Activated CD4-positive, alpha-beta T cell treated with anti-CD3 and anti-CD28 coated beads for 4 hours (primary cell): ENCODE data around the gene RALGAPB.
"Not testable (repeated sequence)": the region's sequence is repeated elsewhere in the genome, so short reads cannot be mapped to it uniquely, and the experiment has no call there.

Source experiments
- DNase-seq, 2 donors: peaks; one replicate each; pipeline ENCODE4 v3.0.0-alpha.2; 2020

The RALGAPB gene

GRCh38 chr20:38447931-38448675, 24.5 kb upstream of the RALGAPB start:
- DNase-seq: no peak

GRCh38 chr20:38449046-38449445, 23.6 kb upstream of the RALGAPB start:
- DNase-seq: no peak

- no peak for DNase-seq
These were observed 22.1 kb upstream of the RALGAPB start for GRCh38 chr20:38450412-38450975.

DNA sequence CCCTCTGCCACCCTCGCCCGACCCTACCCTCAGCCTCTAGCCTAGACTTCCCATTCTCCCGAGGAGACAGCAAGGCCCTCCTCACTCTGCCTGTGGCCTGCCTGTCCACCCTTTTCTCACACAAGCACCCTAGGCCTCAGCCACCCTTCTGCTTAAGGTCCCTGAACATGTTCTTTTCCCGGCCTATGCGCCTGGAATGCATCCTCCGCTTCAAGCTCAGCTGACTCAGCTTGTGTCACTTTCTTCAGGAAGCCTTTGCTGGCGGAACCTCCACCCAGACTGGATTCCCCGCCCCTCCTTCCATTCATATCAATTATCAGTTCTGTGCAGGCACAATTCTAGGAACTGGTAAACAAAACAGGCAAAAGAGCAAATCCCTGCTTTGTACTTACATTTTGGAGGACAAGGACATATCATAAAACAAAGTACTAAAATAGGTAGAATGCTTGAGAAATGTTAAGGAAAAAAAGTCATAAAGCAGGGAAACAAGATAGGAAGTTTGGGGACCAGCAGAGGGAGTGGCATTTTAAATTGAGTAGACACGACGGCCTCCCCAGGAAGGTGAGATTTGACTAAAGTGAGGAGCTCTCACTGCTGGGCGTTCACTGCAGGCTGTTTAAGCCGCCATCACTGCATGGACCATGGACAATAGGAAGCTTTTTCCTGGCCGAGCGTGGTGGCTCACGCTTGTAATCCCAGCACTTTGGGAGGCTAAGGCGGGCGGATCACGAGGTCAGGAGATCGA, 19.6 kb upstream of the RALGAPB start:
- no peak for DNase-seq

- DNase-seq: no peak
These were observed 18.7 kb upstream of the RALGAPB start for GRCh38 chr20:38453941-38454340.

GRCh38 chr20:38454556-38455473, 17.8 kb upstream of the RALGAPB start:
- no peak for DNase-seq

GRCh38 chr20:38458314-38458713, 14.3 kb upstream of the RALGAPB start:
- no peak for DNase-seq

- DNase-seq: no peak
These were observed 12.5 kb upstream of the RALGAPB start for GRCh38 chr20:38460040-38460623.

- not testable (repeated sequence) for DNase-seq
These were observed 12.0 kb upstream of the RALGAPB start for GRCh38 chr20:38460631-38461030.

- not testable (repeated sequence) for DNase-seq
These were observed 11.5 kb upstream of the RALGAPB start for GRCh38 chr20:38461167-38461566.

- DNase-seq: not testable (repeated sequence)
These were observed 11.1 kb upstream of the RALGAPB start for GRCh38 chr20:38461569-38461968.

GRCh38 chr20:38466171-38466570, 6.5 kb upstream of the RALGAPB start:
- DNase-seq: no peak

DNA sequence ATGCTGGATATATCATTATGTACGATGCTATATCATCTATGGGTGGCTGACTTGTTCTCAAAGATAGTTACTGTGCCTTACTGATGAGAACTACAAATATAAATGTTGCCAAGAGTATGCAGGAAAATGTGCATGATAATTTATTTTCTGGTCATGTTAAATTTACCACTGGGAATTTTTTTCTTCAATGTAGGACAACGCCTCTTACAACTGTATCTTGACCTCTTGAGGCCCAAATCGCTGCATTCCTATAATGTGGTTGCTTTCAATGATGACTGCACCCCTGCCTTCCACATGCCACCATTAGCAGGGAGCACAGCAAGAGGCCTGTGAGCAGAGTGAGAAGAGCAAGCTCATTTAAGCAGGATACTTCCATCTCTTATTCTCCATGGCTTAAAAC, 5.7 kb upstream of the RALGAPB start:
- DNase-seq: no peak

GRCh38 chr20:38471245-38471644, 1.4 kb upstream of the RALGAPB start:
- DNase-seq: no peak

DNA sequence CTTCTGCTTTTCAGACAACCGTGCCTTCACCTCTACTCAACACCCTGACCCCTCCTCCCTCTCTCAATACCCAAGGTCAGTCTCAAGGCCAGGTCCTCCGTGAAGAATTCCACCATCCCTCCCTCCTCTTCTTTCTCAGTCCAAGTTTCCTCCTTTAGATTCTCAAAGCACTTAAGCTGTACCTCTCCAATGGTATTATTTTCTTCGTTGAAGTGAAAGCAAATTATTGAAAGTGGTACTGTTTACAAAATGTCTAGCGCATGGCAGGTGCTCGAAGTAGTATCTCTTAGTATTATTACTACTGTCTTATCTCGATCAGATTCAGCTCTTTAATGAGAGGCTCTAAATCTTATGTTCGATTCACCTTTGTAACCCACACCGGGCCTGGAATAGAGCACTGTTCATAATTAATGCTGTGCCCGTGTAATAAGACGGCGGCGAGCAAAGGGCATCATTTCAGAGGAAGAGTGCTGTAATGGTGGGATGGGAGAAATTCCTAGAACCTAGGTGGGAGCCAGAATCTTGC, 593 bp upstream of the RALGAPB start:
- DNase-seq: no peak

DNA sequence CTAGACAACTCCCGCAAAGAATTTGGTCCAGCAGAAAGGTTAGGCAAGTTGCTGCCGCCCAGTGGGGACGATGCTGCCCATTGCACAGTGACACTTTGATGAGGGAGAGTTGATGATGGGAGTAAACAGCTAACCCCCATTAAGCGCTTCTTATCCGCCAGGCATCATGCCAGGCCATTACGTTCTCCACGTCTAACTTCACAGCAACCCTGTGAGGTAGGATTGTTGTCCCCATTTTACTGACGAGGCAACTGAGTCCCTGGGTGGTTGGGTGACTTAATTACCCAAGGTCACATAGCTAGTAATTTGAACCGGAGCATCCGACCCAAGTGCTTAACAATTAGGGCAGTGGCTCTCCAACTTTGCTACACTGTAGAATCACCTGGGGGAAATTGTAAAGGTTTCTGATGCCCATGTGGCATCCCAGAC, 738 bp downstream of the RALGAPB start:
- no peak for DNase-seq

- DNase-seq: no peak
These were observed 5.1 kb downstream of the RALGAPB start for GRCh38 chr20:38477747-38478146.

- DNase-seq: no peak
These were observed 7.0 kb downstream of the RALGAPB start for GRCh38 chr20:38479596-38479995.

GRCh38 chr20:38485041-38485440, 12.4 kb downstream of the RALGAPB start:
- no peak for DNase-seq

- DNase-seq: no peak
These were observed 16.5 kb downstream of the RALGAPB start for GRCh38 chr20:38489181-38489580.

DNA sequence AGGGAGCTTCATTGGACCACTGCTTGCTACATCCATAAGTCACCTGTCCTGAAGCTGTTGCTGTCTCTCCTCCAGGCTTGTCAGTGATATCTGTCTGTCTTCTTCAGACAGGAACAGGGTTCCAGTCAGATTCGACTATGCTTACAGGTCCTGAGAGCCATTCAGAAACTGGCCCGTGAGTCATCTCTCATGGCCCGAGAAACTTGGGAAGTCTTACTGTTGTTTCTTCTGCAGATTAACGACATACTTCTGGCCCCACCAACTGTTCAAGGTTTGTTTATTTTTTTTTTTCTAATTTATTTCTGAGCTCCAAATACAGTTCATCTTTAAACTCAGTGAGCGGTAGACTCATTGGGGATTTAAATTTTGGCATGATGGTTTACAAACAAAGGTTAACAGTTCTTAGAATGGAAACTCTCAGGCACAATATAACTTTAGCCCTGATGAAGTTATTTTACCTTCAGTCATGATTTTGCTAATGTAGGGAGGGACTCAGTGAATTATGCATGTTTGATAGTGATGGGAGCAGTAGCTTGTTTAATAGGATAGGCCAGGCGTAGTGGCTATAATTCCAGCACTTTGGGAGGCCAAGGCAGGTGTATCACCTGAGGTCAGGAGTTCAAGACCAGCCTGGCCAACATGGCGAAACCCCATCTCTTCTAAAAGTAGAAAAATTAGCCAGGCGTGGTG, 24.7 kb downstream of the RALGAPB start:
- no peak for DNase-seq

DNA sequence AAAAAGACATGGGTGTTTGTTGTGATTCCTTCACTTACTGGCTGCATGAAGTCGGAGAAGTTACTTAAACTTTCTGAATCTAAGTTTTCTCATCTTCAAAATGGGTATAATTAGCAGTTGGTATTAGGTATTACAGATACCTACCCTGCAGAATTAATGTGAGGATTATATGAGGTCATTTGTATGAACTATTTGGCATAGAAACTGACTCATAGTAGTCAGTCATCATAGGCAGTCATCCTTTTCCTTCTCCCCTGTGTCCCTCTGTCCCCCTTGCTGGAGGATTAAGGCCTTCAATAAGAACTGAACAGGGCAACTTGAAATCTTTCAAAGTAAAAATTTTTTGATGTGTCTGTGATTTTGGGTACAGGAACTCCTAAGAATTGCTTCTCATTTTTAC, 26.3 kb downstream of the RALGAPB start:
- no peak for DNase-seq
